H1 (cell line): ENCODE data around the gene APOL4. TPM values are rescaled to one million over a fixed set of nuclear protein-coding genes. Genes with fewer than 3 reads are reported as not detected.

Source experiments
- CTCF ChIA-PET: fragments of 300-600 bp; sonication (Branson Sonifier 250); formaldehyde crosslinking; loops from one replicate; lab custom pipeline; 2021; ENCODE audit not compliant: partially characterized antibody; lab: Charles Lee
- POLR2A ChIA-PET: fragments of 300-600 bp; sonication (Branson Sonifier 250); formaldehyde crosslinking; loops from one replicate; lab custom pipeline; 2021; ENCODE audit warnings: inconsistent platforms; ENCODE audit not compliant: partially characterized antibody; lab: Charles Lee
- DNase-seq, 2 experiments: peaks; one replicate each; pipeline versions ENCODE4 v3.0.0 to v3.0.0-alpha.2; 2010 to 2022; ENCODE audit warnings: low spot score in 2 of 2, low read depth in 1 of 2, mixed read lengths in 1 of 2
- FAIRE-seq: peaks from 2 replicates; lab custom pipeline; 2011; peaks lifted over from hg19 to GRCh38; lab: Jason Lieb, UNC
- H2AFZ ChIP-seq: 2 replicates; pipeline ENCODE4 v1.8.1; 2012; ENCODE audit warnings: low read length, inconsistent platforms
- H2AK5ac ChIP-seq: 2 replicates; pipeline ENCODE4 v1.6.1; 2013; ENCODE audit warnings: low read depth, low read length
- H2BK120ac ChIP-seq: replicated peaks from 2 replicates; pipeline ENCODE3; 2013; ENCODE audit warnings: low read depth, low read length, inconsistent platforms
- H2BK12ac ChIP-seq: 2 replicates; pipeline ENCODE4 v1.6.1; 2013; ENCODE audit warnings: low read depth, low read length
- H2BK15ac ChIP-seq: 2 replicates; pipeline ENCODE4 v1.6.1; 2013; ENCODE audit warnings: low read length
- H2BK20ac ChIP-seq: 2 replicates; pipeline ENCODE4 v1.6.1; 2013; ENCODE audit warnings: low read length
- H2BK5ac ChIP-seq: 2 replicates; pipeline ENCODE4 v1.6.1; 2013; ENCODE audit warnings: low read depth, low read length
- H3K14ac ChIP-seq: 2 replicates; pipeline ENCODE4 v1.6.1; 2013; ENCODE audit warnings: inconsistent platforms; ENCODE audit not compliant: insufficient read length
- H3K18ac ChIP-seq: 2 replicates; pipeline ENCODE4 v1.6.1; 2013; ENCODE audit warnings: low read length; ENCODE audit errors: extremely low read depth
- H3K23ac ChIP-seq: 2 replicates; pipeline ENCODE4 v1.6.1; 2013; ENCODE audit warnings: inconsistent platforms; ENCODE audit not compliant: insufficient read length
- H3K23me2 ChIP-seq: 2 replicates; pipeline ENCODE4 v1.6.1; 2013; ENCODE audit warnings: low read depth, low read length
- H3K27ac ChIP-seq: 2 replicates; pipeline ENCODE4 v1.6.1; 2011; ENCODE audit warnings: low read depth, low read length, inconsistent platforms
- H3K27me3 ChIP-seq, 4 experiments: replicated peaks in 1 of 4; 1 replicate in 1 of 4; 2 replicates in 3 of 4; pipeline versions ENCODE4 v1.6.1 to v1.8.1; 2011 to 2013; ENCODE audit warnings: low read length in 3 of 4, mild to moderate bottlenecking in 3 of 4, inconsistent platforms in 2 of 4, mixed read lengths in 2 of 4, moderate library complexity in 1 of 4; ENCODE audit not compliant: control insufficient read depth in 3 of 4, insufficient read depth in 3 of 4; ENCODE audit errors: extremely low read depth in 1 of 4
- H3K36me3 ChIP-seq, 4 experiments: 2 replicates each; pipeline versions ENCODE4 v1.6.1 to v1.8.1; 2011 to 2013; ENCODE audit warnings: mild to moderate bottlenecking in 4 of 4, low read length in 3 of 4, moderate library complexity in 2 of 4, control low read depth in 1 of 4, inconsistent platforms in 1 of 4; ENCODE audit not compliant: insufficient read depth in 4 of 4, control insufficient read depth in 2 of 4
- H3K4ac ChIP-seq: replicated peaks from 2 replicates; pipeline ENCODE3; 2013; ENCODE audit warnings: low read length, low read depth, mixed read lengths, inconsistent platforms; ENCODE audit not compliant: insufficient read length
- H3K4me1 ChIP-seq, 4 experiments: replicated peaks in 1 of 4; 1 replicate in 1 of 4; 2 replicates in 3 of 4; pipeline versions ENCODE4 v1.6.1 to v1.8.1; 2011 to 2013; ENCODE audit warnings: low read length in 3 of 4, inconsistent platforms in 2 of 4, mixed read lengths in 1 of 4; ENCODE audit not compliant: insufficient read depth in 4 of 4, control insufficient read depth in 3 of 4
- H3K4me2 ChIP-seq, 2 experiments: 2 replicates each; pipeline versions ENCODE4 v1.6.1 to v1.8.1; 2011 to 2013; ENCODE audit warnings: low read depth in 2 of 2, low read length in 2 of 2, control low read depth in 1 of 2, inconsistent platforms in 1 of 2, mild to moderate bottlenecking in 1 of 2; ENCODE audit not compliant: insufficient read depth in 1 of 2
- H3K4me3 ChIP-seq, 4 experiments: fragments of 200-600, 300-600 bp in 1 of 4; sonication (generic), shearing (Covaris generic), sonication (Bioruptor Twin) in 1 of 4; 2 replicates each; pipeline versions ENCODE4 v1.5.1 to v1.8.1; 2011 to 2016; ENCODE audit warnings: low read length in 4 of 4, low read depth in 3 of 4, control low read depth in 2 of 4, inconsistent platforms in 2 of 4, mild to moderate bottlenecking in 2 of 4, mixed read lengths in 1 of 4, moderate library complexity in 1 of 4; ENCODE audit not compliant: insufficient read depth in 2 of 4; ENCODE audit errors: extremely low read depth in 1 of 4
- H3K56ac ChIP-seq: replicated peaks from 2 replicates; pipeline ENCODE3; 2013; ENCODE audit warnings: low read depth, mild to moderate bottlenecking, mixed read lengths, low read length, inconsistent platforms; ENCODE audit not compliant: insufficient read length
- H3K79me1 ChIP-seq: 2 replicates; pipeline ENCODE4 v1.6.1; 2013; ENCODE audit warnings: low read depth, low read length, control low read depth
- H3K79me2 ChIP-seq, 2 experiments: 2 replicates each; pipeline versions ENCODE4 v1.6.1 to v1.8.1; 2012 to 2013; ENCODE audit warnings: low read length in 2 of 2, mild to moderate bottlenecking in 2 of 2, inconsistent platforms in 1 of 2; ENCODE audit not compliant: insufficient read depth in 2 of 2, control insufficient read depth in 1 of 2
- H3K9ac ChIP-seq, 4 experiments: replicated peaks in 1 of 4; 1 replicate in 1 of 4; 2 replicates in 3 of 4; pipeline versions ENCODE4 v1.6.1 to v1.8.1; 2011 to 2013; ENCODE audit warnings: low read depth in 3 of 4, low read length in 3 of 4, control low read depth in 2 of 4, mild to moderate bottlenecking in 2 of 4, moderate library complexity in 2 of 4, inconsistent platforms in 1 of 4; ENCODE audit errors: extremely low read depth in 1 of 4
- H3K9me3 ChIP-seq, 2 experiments: 2 replicates each; pipeline versions ENCODE4 v1.6.1 to v1.8.1; 2012 to 2013; ENCODE audit warnings: mild to moderate bottlenecking in 2 of 2, moderate library complexity in 2 of 2, control low read depth in 1 of 2, inconsistent platforms in 1 of 2, low read depth in 1 of 2, low read length in 1 of 2, mixed read lengths in 1 of 2; ENCODE audit not compliant: insufficient read depth in 2 of 2
- H4K20me1 ChIP-seq, 2 experiments: replicated peaks in 1 of 2; 2 replicates each; pipeline versions ENCODE3 to v1.8.1; 2011 to 2013; ENCODE audit warnings: inconsistent platforms in 2 of 2, low read length in 2 of 2, mild to moderate bottlenecking in 1 of 2; ENCODE audit not compliant: insufficient read depth in 2 of 2, control insufficient read depth in 1 of 2
- H4K5ac ChIP-seq: 2 replicates; pipeline ENCODE4 v1.6.1; 2013; ENCODE audit warnings: low read length, low read depth, mixed read lengths, inconsistent platforms; ENCODE audit not compliant: insufficient read length
- H4K8ac ChIP-seq: 2 replicates; pipeline ENCODE4 v1.8.0; 2013; ENCODE audit warnings: mild to moderate bottlenecking, moderate library complexity, low read length, inconsistent platforms; ENCODE audit not compliant: insufficient read depth; ENCODE audit errors: extremely low read depth
- H4K91ac ChIP-seq: replicated peaks from 2 replicates; pipeline ENCODE3; 2013; ENCODE audit warnings: low read length, mixed read lengths, inconsistent platforms; ENCODE audit not compliant: insufficient read length
- SIRT6 ChIP-seq: IDR thresholded peaks from one replicate; pipeline ENCODE4 v1.7.1; 2012; ENCODE audit warnings: low read length, inconsistent platforms
- SUZ12 ChIP-seq: fragments of 200-600 bp; sonication (generic); IDR thresholded peaks from 2 replicates; pipeline ENCODE4 v1.6.1; 2012; ENCODE audit warnings: mild to moderate bottlenecking, inconsistent platforms, low read length, moderate library complexity, mixed read lengths
- USF2 ChIP-seq: IDR thresholded peaks from 2 replicates; pipeline ENCODE4 v1.6.1; 2011; ENCODE audit warnings: low read length, improper control_type of control experiment
- WGBS, 2 experiments: shearing (Covaris generic) in 1 of 2; methylation state at CpG; one replicate each; pipeline versions ENCODE4 v1.1.6 to v1.1.7; 2013 to 2015; ENCODE audit warnings: low lambda C conversion rate in 2 of 2, mixed read lengths in 2 of 2, inconsistent platforms in 1 of 2, low coverage in 1 of 2, missing lambda C conversion rate in 1 of 2; ENCODE audit not compliant: insufficient replicate concordance in 2 of 2, insufficient coverage in 1 of 2, insufficient read length in 1 of 2; ENCODE audit errors: extremely low coverage in 1 of 2, missing lambda C conversion rate in 1 of 2; 5-methylcytosine and 5-hydroxymethylcytosine counted together
- polyA plus RNA-seq, 7 experiments: library from polyadenylated mRNA; depleted of rRNA in 3 of 7; stranded (reverse) in 5 of 7; unstranded in 2 of 7; fragments of >200 nt in 5 of 7; fragments of 200-250 nt in 2 of 7; gene quantifications; 1 replicate in 5 of 7; 2 replicates in 1 of 7; 4 replicates in 1 of 7; pipeline versions ENCODE4 v1.2.1 to v1.2.3, GENCODE V29; 2011 to 2013; ENCODE audit warnings: missing spikeins in 2 of 7, mixed read lengths in 2 of 7
- total RNA-seq: library from RNA; stranded (reverse); fragmentation: NEBNext Ultra II Directional; extraction: Animal tissue kit (Norgen Biotek cat#: 25700); gene quantifications from 2 replicates; pipeline ENCODE4 v1.2.1, GENCODE V29; 2021

APOL4 gene
- total and polyA plus RNA-seq, 2 of the 8 experiments (the other 6 are each of a cell fraction or from before 2014, with no cell fraction given), result 0.02 TPM; not detected in 1

- H3K79me1 ChIP-seq, result no peaks in the 10 kb centered on the region
- H2BK5ac ChIP-seq, result no peak overlapping the region
- DNase-seq (no peak), FAIRE-seq (no peak)
- no peaks in the 10 kb centered on the region for H3K9me3 ChIP-seq
- TF ChIP-seq USF2 (no peak), SIRT6 (no peak), SUZ12 (no peak)
- H4K5ac ChIP-seq, result no peak overlapping the region
- H3K9ac ChIP-seq, result no peak overlapping the region
- H3K23me2 ChIP-seq, result no peaks in the 10 kb centered on the region
- H3K27ac ChIP-seq, result no peak overlapping the region
- no peak overlapping the region for H4K91ac ChIP-seq
- no peak overlapping the region for H3K14ac ChIP-seq
- H2BK15ac ChIP-seq, result no peak overlapping the region
- H3K4ac ChIP-seq, result no peak overlapping the region
- H2BK12ac ChIP-seq, result no peak overlapping the region
- H3K56ac ChIP-seq, result no peak overlapping the region
- H3K27me3 ChIP-seq, result no peaks in the 10 kb centered on the region
- no peaks in the 10 kb centered on the region for H4K20me1 ChIP-seq
- H3K18ac ChIP-seq, result no peak overlapping the region
- H3K4me1 ChIP-seq, result peaks cover 0 to 3% (median 0%) of the 10 kb centered on the region in 4 experiments; a peak in 1 of 7 replicates
- 87% methylated on average over 8 of the region's 9 CpGs; no CpG with 5 or more reads in 1 of the 2 experiments for WGBS, 2 experiments
- no peak overlapping the region for H3K4me2 ChIP-seq
- H2BK120ac ChIP-seq, result no peak overlapping the region
- no peak overlapping the region for H2BK20ac ChIP-seq
- no peak overlapping the region for H2AFZ ChIP-seq
- no peak overlapping the region for H3K23ac ChIP-seq
- H3K36me3 ChIP-seq, result peaks cover 0 to 3% (median 0%) of the 10 kb centered on the region in 4 experiments; a peak in 3 of 8 replicates
- no peak overlapping the region for H4K8ac ChIP-seq
- CTCF ChIA-PET, result interaction anchor here (0.9 to 2.8 kb wide), 11 partner anchors 10 to 259 kb away, joined by 3 to 25 read pairs (median 3); partner anchors contain the start of gene APOL2
- POLR2A ChIA-PET, result interaction anchor here (0.5 to 1.5 kb wide), 3 partner anchors 10 to 136 kb away, joined by 3 to 5 read pairs (median 3); no protein-coding TSS in a partner anchor
- H3K4me3 ChIP-seq, result no peak overlapping the region
- H3K79me2 ChIP-seq, result no peaks in the 10 kb centered on the region
- H2AK5ac ChIP-seq, result no peak overlapping the region
These were observed 25.8 kb upstream of the APOL4 start for GRCh38 chr22:36227396-36227795.
